MM.1S (cell line): ENCODE data around the gene PAQR9.
A peak's percentile ranks its signal among the peaks of the same experiment; 100 is the strongest.

Source experiments
- DNase-seq: peaks from one replicate; pipeline ENCODE4 v3.0.0-alpha.2; 2015
- H2AFZ ChIP-seq: fragments of 300-600 bp; sonication (generic); 2 replicates; pipeline ENCODE4 v1.6.0; 2016; ENCODE audit warnings: antibody characterized with exemption, low read length
- H3F3A ChIP-seq: fragments of 300-600 bp; sonication (generic); 2 replicates; pipeline ENCODE4 v1.6.1; 2016; ENCODE audit warnings: mild to moderate bottlenecking, antibody characterized with exemption, low read length, moderate library complexity, mixed read lengths; ENCODE audit not compliant: insufficient read depth
- H3K27ac ChIP-seq: fragments of 300-600 bp; sonication (generic); 2 replicates; pipeline ENCODE4 v1.5.1; 2016; ENCODE audit warnings: mild to moderate bottlenecking, low read length
- H3K27me3 ChIP-seq: fragments of 300-600 bp; sonication (generic); replicated peaks from 2 replicates; pipeline ENCODE4 v1.6.0; 2016; ENCODE audit warnings: low read length; ENCODE audit not compliant: insufficient read depth
- H3K36me3 ChIP-seq: fragments of 300-600 bp; sonication (generic); replicated peaks from 2 replicates; pipeline ENCODE4 v1.6.1; 2016; ENCODE audit warnings: mild to moderate bottlenecking, low read length, mixed read lengths; ENCODE audit not compliant: insufficient read depth
- H3K4me1 ChIP-seq: fragments of 300-600 bp; sonication (generic); 2 replicates; pipeline ENCODE4 v1.6.1; 2016; ENCODE audit warnings: low read length, mixed read lengths
- H3K4me2 ChIP-seq: fragments of 300-600 bp; sonication (generic); 2 replicates; pipeline ENCODE4 v1.6.0; 2016; ENCODE audit warnings: low read depth, low read length
- H3K4me3 ChIP-seq: fragments of 300-600 bp; sonication (generic); 2 replicates; pipeline ENCODE4 v1.5.1; 2016; ENCODE audit warnings: low read length, mixed read lengths
- H3K79me2 ChIP-seq: fragments of 300-600 bp; sonication (generic); 2 replicates; pipeline ENCODE4 v1.6.1; 2016; ENCODE audit warnings: mixed run types, low read length, mixed read lengths
- H3K9ac ChIP-seq: fragments of 300-600 bp; sonication (generic); 2 replicates; pipeline ENCODE4 v1.6.1; 2016; ENCODE audit warnings: low read length, mixed read lengths
- H3K9me2 ChIP-seq: fragments of 300-600 bp; sonication (generic); replicated peaks from 2 replicates; pipeline ENCODE4 v1.6.1; 2016; ENCODE audit warnings: mild to moderate bottlenecking, low read length, mixed read lengths; ENCODE audit not compliant: insufficient read depth
- H3K9me3 ChIP-seq: fragments of 300-600 bp; sonication (generic); replicated peaks from 2 replicates; pipeline ENCODE4 v1.6.1; 2016; ENCODE audit warnings: mild to moderate bottlenecking, low read length, mixed read lengths; ENCODE audit not compliant: insufficient read depth
- H4K20me1 ChIP-seq: fragments of 300-600 bp; sonication (generic); 2 replicates; pipeline ENCODE4 v1.6.1; 2016; ENCODE audit warnings: mild to moderate bottlenecking, low read length, moderate library complexity, mixed read lengths; ENCODE audit not compliant: insufficient read depth
- CTCF ChIP-seq: fragments of 300-600 bp; sonication (generic); IDR thresholded peaks from 2 replicates; pipeline ENCODE4 v1.5.1; 2016; ENCODE audit warnings: antibody characterized with exemption, low read length, mixed read lengths
- EZH2 ChIP-seq: fragments of 300-600 bp; sonication (generic); optimal IDR thresholded peaks from 2 replicates; pipeline ENCODE3; 2017; ENCODE audit warnings: low read depth, mild to moderate bottlenecking, antibody characterized with exemption, low read length, mixed read lengths
- EZH2phosphoT487 ChIP-seq: fragments of 300-600 bp; sonication (generic); IDR thresholded peaks from 2 replicates; pipeline ENCODE4 v1.6.1; 2018; ENCODE audit warnings: antibody characterized with exemption, low read length

PAQR9 gene

GRCh38 chr3:142929109-142929508 is 34.4 kb downstream of the PAQR9 start:
- Histone ChIP-seq H3K27ac (no peak overlapping the region), H3K27me3 (no peaks in the 10 kb centered on the region), H2AFZ (no peak overlapping the region), H3K4me1 (0 out of 2 replicates have a peak, but pooled peaks cover 6% of the 10 kb centered on the region), H4K20me1 (no peaks in the 10 kb centered on the region), H3K9ac (no peak overlapping the region), H3K79me2 (no peaks in the 10 kb centered on the region), H3K36me3 (no peaks in the 10 kb centered on the region), H3K4me2 (no peak overlapping the region), H3K9me2 (no peaks in the 10 kb centered on the region), H3K4me3 (no peak overlapping the region), H3F3A (no peaks in the 10 kb centered on the region), H3K9me3 (no peaks in the 10 kb centered on the region)
- TF ChIP-seq EZH2phosphoT487, result no peak
- peak; percentile 78 for TF ChIP-seq CTCF
- TF ChIP-seq EZH2, result no peak
- DNase-seq, result peak; percentile 81

- Histone ChIP-seq H3K36me3 (no peaks in the 10 kb centered on the region), H3K4me3 (no peak overlapping the region), H3K4me2 (no peak overlapping the region), H3K79me2 (no peaks in the 10 kb centered on the region), H3K27ac (no peak overlapping the region), H2AFZ (no peak overlapping the region), H4K20me1 (no peaks in the 10 kb centered on the region), H3K9me3 (no peaks in the 10 kb centered on the region), H3K4me1 (no peaks in the 10 kb centered on the region), H3K27me3 (no peaks in the 10 kb centered on the region), H3K9me2 (no peaks in the 10 kb centered on the region), H3F3A (no peaks in the 10 kb centered on the region), H3K9ac (no peak overlapping the region)
- no peak for DNase-seq
- TF ChIP-seq EZH2phosphoT487 (no peak), CTCF (no peak), EZH2 (no peak)
Observed at GRCh38 chr3:142926368-142926944, 37.0 kb downstream of the PAQR9 start.

GRCh38 chr3:142925140-142925539 is 38.3 kb downstream of the PAQR9 start:
- no peaks in the 10 kb centered on the region for H3F3A ChIP-seq
- no peaks in the 10 kb centered on the region for H3K27me3 ChIP-seq
- H3K9me2 ChIP-seq, result no peaks in the 10 kb centered on the region
- no peak overlapping the region for H3K9ac ChIP-seq
- no peaks in the 10 kb centered on the region for H3K36me3 ChIP-seq
- H3K27ac ChIP-seq, result no peak overlapping the region
- no peak overlapping the region for H2AFZ ChIP-seq
- H4K20me1 ChIP-seq, result no peaks in the 10 kb centered on the region
- H3K4me2 ChIP-seq, result no peak overlapping the region
- DNase-seq, result no peak
- H3K9me3 ChIP-seq, result no peaks in the 10 kb centered on the region
- H3K4me1 ChIP-seq, result no peaks in the 10 kb centered on the region
- TF ChIP-seq EZH2phosphoT487 (no peak), EZH2 (no peak), CTCF (no peak)
- H3K79me2 ChIP-seq, result no peaks in the 10 kb centered on the region
- no peak overlapping the region for H3K4me3 ChIP-seq
